Vagina (tissue), 2 donors: ENCODE measurements around the gene USP14.

Experiments
- CTCF ChIP-seq, 3 experiments: fragments of 450-650 bp in 2 of 3; fragments of 200-600 bp in 1 of 3; sonication (generic) in 1 of 3; IDR thresholded peaks; one replicate each; pipeline ENCODE4 v1.5.1; 2017 to 2019; ENCODE audit warnings: antibody characterized with exemption in 3 of 3, mild to moderate bottlenecking in 2 of 3, moderate library complexity in 2 of 3
- POLR2AphosphoS5 ChIP-seq, 2 donors: sonication (generic); formaldehyde crosslinking; IDR thresholded peaks; one replicate each; pipeline ENCODE4 v1.9.0; 2017; ENCODE audit warnings: antibody characterized with exemption in 2 of 2, mild to moderate bottlenecking in 2 of 2, low read depth in 1 of 2; ENCODE audit not compliant: insufficient read depth in 1 of 2

GRCh38 chr18:181711-182110, 23.4 kb downstream of the USP14 start:
- TF ChIP-seq CTCF (IDR thresholded peaks at IDR 0.05), result no peak
- no peak for TF ChIP-seq POLR2AphosphoS5 (IDR thresholded peaks at IDR 0.05; ENCODE audit: insufficient read depth in 1 of 2, low read depth in 1 of 2)
